Activated CD4-positive, alpha-beta T cell treated with anti-CD3 and anti-CD28 coated beads, Interleukin-2, amount 50 U/mL, for 16 hours (primary cell): ENCODE measurements around the gene SRRM3.
"Not testable (repeated sequence)": the region's sequence is repeated elsewhere in the genome, so short reads cannot be mapped to it uniquely, and the experiment has no call there.

ENCODE experiments used
- DNase-seq: peaks from one replicate; pipeline ENCODE4 v3.0.0-alpha.2; 2020

The SRRM3 gene

GRCh38 chr7:76201732-76202665 is at the start of gene SRRM3:
TSS of gene SRRM3 (plus strand) at chr7:76201896. CDS start at chr7:76235067, 33,171 bp downstream.
- DNase-seq: peak; percentile 82

GRCh38 chr7:76151932-76152331 is 49.8 kb upstream of the SRRM3 start:
- DNase-seq: no peak

- not testable (repeated sequence) for DNase-seq
Observed at GRCh38 chr7:76153571-76154230, 48.0 kb upstream of the SRRM3 start.

GRCh38 chr7:76155938-76156337 is 45.8 kb upstream of the SRRM3 start:
- DNase-seq: no peak

GRCh38 chr7:76156992-76157685 is 44.6 kb upstream of the SRRM3 start:
- DNase-seq: not testable (repeated sequence)

GRCh38 chr7:76158416-76158815 is 43.3 kb upstream of the SRRM3 start:
- DNase-seq: not testable (repeated sequence)

- DNase-seq: not testable (repeated sequence)
Observed at GRCh38 chr7:76162416-76163170, 39.1 kb upstream of the SRRM3 start.

- not testable (repeated sequence) for DNase-seq
Observed at GRCh38 chr7:76163812-76164211, 37.9 kb upstream of the SRRM3 start.

GRCh38 chr7:76165106-76165972 is 36.4 kb upstream of the SRRM3 start:
- no peak for DNase-seq

- DNase-seq: no peak
Observed at GRCh38 chr7:76165973-76166403, 35.7 kb upstream of the SRRM3 start.

GRCh38 chr7:76166404-76167255 is 35.1 kb upstream of the SRRM3 start:
- peak; percentile 94 for DNase-seq

GRCh38 chr7:76173566-76174205 is 28.0 kb upstream of the SRRM3 start:
- DNase-seq: no peak

GRCh38 chr7:76176951-76177350 is 24.7 kb upstream of the SRRM3 start:
- not testable (repeated sequence) for DNase-seq

- no peak for DNase-seq
Observed at GRCh38 chr7:76179686-76180085, 22.0 kb upstream of the SRRM3 start.

- DNase-seq: no peak
Observed at GRCh38 chr7:76182225-76182960, 19.3 kb upstream of the SRRM3 start.

- no peak for DNase-seq
Observed at GRCh38 chr7:76185187-76185896, 16.4 kb upstream of the SRRM3 start.

GRCh38 chr7:76187272-76187671 is 14.4 kb upstream of the SRRM3 start:
- no peak for DNase-seq

- no peak for DNase-seq
Observed at GRCh38 chr7:76189276-76189675, 12.4 kb upstream of the SRRM3 start.
